ENCODE results near the gene THYN1.

GRCh38 chr11:134250246-134250645, 2.9 kb downstream of the THYN1 start:
- TF ChIP-seq CTCF (IDR thresholded peaks at IDR 0.05; ENCODE audit: low read depth, low read length) (no peak), POLR2A (IDR thresholded peaks at IDR 0.05; ENCODE audit: extremely low read depth, insufficient read length) (no peak), MYC (IDR thresholded peaks at IDR 0.05; ENCODE audit: low read depth, low read length) (no peak)

Measured in NB4 (cell line).